Measurements from ENCODE around the gene LMO2.

The LMO2 gene

DNA sequence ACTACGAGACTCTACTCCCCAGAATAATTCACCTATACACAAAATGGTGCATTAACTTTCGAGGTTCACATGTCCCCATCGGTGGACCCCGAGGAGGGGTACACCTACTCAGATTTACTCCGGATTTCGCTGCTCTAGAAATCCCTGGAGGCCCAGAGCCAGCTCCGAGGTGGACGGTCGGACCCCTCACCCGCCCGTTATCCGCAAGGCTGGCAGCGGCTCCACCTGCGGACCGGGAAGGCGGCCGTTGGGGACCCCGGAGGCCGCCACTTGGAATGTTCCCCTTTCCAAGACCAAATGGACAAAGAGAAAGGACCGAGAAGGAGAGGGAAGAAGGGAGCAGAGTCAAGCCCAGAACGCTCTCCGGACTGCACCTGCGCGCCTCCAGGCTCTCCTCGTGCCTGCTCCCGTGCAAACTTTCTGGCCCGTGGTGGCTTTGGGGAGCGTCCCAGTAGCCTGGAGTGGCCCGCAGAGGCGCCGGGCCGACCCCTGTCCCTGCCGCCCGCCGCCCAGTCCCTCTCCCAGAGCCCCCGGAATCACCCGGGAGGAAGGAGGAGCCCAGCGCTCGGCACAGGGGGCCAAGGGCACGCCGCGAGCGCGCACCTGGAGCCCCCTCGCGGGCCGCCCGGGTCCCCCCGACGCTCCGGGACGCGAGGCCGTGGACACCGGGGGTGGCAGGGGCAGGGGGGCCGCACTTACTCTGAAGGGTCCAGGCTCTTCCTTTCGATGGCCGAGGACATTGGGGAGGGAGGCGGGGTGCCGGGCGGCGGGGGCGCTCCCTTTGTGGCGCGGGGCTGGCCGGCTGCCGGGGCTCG is 23.0 kb downstream of the LMO2 start:
- Histone ChIP-seq H3K36me3 (ENCODE audit: insufficient read depth, low read length) (no peaks in the 10 kb centered on the region), H3K9ac (ENCODE audit: low read depth, low read length) (peak overlapping the region; percentile 72), H3K9me3 (ENCODE audit: control insufficient read depth, insufficient read depth, low read length) (no peaks in the 10 kb centered on the region), H3K4me1 (ENCODE audit: insufficient read depth, low read length) (no peaks in the 10 kb centered on the region)

- Histone ChIP-seq H3K36me3 (ENCODE audit: insufficient read depth, low read length) (no peaks in the 10 kb centered on the region), H3K4me1 (ENCODE audit: insufficient read depth, low read length) (no peaks in the 10 kb centered on the region)
Observed at GRCh38 chr11:33867996-33868646, 23.8 kb downstream of the LMO2 start.

DNA sequence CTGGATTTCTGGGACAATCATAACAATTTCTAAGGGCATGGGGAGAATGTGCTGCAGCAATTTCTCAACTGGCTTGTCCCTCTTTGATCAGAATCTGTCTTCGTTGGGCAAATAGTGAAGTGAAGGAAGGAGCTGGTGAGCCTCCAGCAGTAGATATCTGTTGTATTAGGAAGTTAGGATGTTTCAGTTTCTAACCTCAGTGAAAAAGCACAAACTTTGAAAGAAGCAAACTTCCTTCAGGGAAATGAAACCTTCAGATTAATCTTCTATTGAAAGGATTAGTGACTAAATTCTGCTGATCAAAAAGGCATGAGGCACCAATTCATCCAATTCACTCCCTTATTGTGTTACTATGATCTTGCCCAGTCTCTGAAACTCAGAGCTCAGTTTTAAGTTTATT is 24.3 kb downstream of the LMO2 start:
- Histone ChIP-seq H3K9me3 (ENCODE audit: control insufficient read depth, insufficient read depth, low read length) (no peaks in the 10 kb centered on the region), H3K36me3 (ENCODE audit: insufficient read depth, low read length) (no peaks in the 10 kb centered on the region), H3K9ac (ENCODE audit: low read depth, low read length) (no peak overlapping the region), H3K4me1 (ENCODE audit: insufficient read depth, low read length) (no peaks in the 10 kb centered on the region)

More at GRCh38 chr11:33867996-33868646, 23.8 kb downstream of the LMO2 start:
- Histone ChIP-seq H3K9me3 (ENCODE audit: control insufficient read depth, insufficient read depth, low read length) (no peaks in the 10 kb centered on the region), H3K9ac (ENCODE audit: low read depth, low read length) (peak overlapping the region; percentile 72; the same call in 1 of the 2 replicates)

GRCh38 chr11:33866936-33867335 is 24.9 kb downstream of the LMO2 start:
- Histone ChIP-seq H3K36me3 (ENCODE audit: insufficient read depth, low read length) (no peaks in the 10 kb centered on the region), H3K9me3 (ENCODE audit: control insufficient read depth, insufficient read depth, low read length) (no peaks in the 10 kb centered on the region), H3K9ac (ENCODE audit: low read depth, low read length) (no peak overlapping the region), H3K4me1 (ENCODE audit: insufficient read depth, low read length) (0 out of 2 replicates have a peak, but pooled peaks cover 3% of the 10 kb centered on the region)

- Histone ChIP-seq H3K9ac (ENCODE audit: low read depth, low read length) (no peak overlapping the region), H3K9me3 (ENCODE audit: control insufficient read depth, insufficient read depth, low read length) (no peaks in the 10 kb centered on the region), H3K36me3 (ENCODE audit: insufficient read depth, low read length) (no peaks in the 10 kb centered on the region), H3K4me1 (ENCODE audit: insufficient read depth, low read length) (peaks cover 12% of the 10 kb centered on the region)
Observed at GRCh38 chr11:33864479-33864878, 27.4 kb downstream of the LMO2 start.

DNA sequence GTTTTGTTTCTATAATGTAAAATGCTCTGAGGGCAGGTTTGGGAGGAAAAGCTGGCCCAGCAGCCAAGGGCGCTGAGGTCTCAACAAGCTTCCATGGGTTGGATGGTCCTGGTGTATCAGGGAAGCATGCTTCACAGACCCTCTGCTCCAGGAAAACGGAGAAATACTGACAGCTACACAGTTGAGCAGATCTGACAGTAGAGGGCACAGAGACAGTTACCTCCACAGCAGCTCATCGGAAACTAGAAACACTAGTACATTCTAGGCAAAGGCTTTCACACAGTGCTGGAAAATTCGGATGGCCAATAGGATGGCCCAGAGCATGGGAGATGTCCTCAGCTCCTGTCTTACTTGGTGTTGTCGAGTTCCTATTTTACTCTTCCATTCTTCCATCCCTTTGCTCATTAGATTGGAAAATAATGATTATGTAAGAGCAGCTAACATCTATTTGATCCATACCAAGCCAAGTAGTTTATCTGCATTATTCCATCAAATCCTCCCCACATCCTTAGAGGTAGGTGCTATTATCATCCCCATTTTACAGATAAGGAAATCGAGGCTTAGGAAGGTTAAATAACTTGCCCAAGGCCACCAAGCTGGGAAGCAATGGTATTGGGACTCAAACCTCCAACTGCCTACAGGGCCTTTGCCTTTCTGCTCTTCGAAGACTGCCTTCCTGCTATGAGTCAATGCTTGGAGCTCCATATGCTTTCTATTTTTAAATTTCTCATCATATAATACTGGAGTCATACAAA is 28.3 kb downstream of the LMO2 start:
- peaks cover 12% of the 10 kb centered on the region for H3K4me1 ChIP-seq (ENCODE audit: insufficient read depth, low read length)
- H3K36me3 ChIP-seq (ENCODE audit: insufficient read depth, low read length) = no peaks in the 10 kb centered on the region
- no peak overlapping the region for H3K9ac ChIP-seq (ENCODE audit: low read depth, low read length)
- no peaks in the 10 kb centered on the region for H3K9me3 ChIP-seq (ENCODE audit: control insufficient read depth, insufficient read depth, low read length)

GRCh38 chr11:33861941-33862589 is 29.8 kb downstream of the LMO2 start:
- Histone ChIP-seq H3K9me3 (ENCODE audit: control insufficient read depth, insufficient read depth, low read length) (no peaks in the 10 kb centered on the region), H3K9ac (ENCODE audit: low read depth, low read length) (no peak overlapping the region), H3K36me3 (ENCODE audit: insufficient read depth, low read length) (no peaks in the 10 kb centered on the region), H3K4me1 (ENCODE audit: insufficient read depth, low read length) (peaks cover 12% of the 10 kb centered on the region)

DNA sequence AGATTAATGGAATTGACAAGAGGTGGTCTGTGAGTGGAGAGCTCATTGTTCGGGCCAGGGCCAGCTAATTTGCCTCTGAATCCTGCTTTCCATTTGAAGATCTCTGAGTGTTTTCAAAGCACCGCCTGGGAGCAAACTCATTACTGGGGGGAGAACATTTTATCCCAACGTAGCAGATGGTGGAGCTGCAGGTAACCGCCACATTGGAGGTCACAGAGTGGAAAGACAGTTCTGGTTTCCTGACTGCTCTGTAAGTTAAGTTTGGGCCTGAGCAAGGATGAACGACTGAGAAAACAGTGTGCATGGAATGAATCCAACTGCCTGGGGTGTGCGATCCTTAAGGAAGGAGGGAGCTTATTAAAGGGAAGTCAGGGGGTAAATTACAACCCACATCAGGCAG is 30.5 kb downstream of the LMO2 start:
- H3K9ac ChIP-seq (ENCODE audit: low read depth, low read length) = no peak overlapping the region
- no peaks in the 10 kb centered on the region for H3K9me3 ChIP-seq (ENCODE audit: control insufficient read depth, insufficient read depth, low read length)
- no peaks in the 10 kb centered on the region for H3K36me3 ChIP-seq (ENCODE audit: insufficient read depth, low read length)
- H3K4me1 ChIP-seq (ENCODE audit: insufficient read depth, low read length) = peaks cover 12% of the 10 kb centered on the region

GRCh38 chr11:33860926-33861325 is 30.9 kb downstream of the LMO2 start:
- H3K36me3 ChIP-seq (ENCODE audit: insufficient read depth, low read length) = no peaks in the 10 kb centered on the region
- H3K9me3 ChIP-seq (ENCODE audit: control insufficient read depth, insufficient read depth, low read length) = no peaks in the 10 kb centered on the region
- H3K9ac ChIP-seq (ENCODE audit: low read depth, low read length) = no peak overlapping the region
- peaks cover 12% of the 10 kb centered on the region for H3K4me1 ChIP-seq (ENCODE audit: insufficient read depth, low read length)

GRCh38 chr11:33859306-33859705 is 32.6 kb downstream of the LMO2 start:
- H3K9me3 ChIP-seq (ENCODE audit: control insufficient read depth, insufficient read depth, low read length) = no peaks in the 10 kb centered on the region
- H3K9ac ChIP-seq (ENCODE audit: low read depth, low read length) = no peak overlapping the region
- H3K36me3 ChIP-seq (ENCODE audit: insufficient read depth, low read length) = no peaks in the 10 kb centered on the region
- peaks cover 12% of the 10 kb centered on the region for H3K4me1 ChIP-seq (ENCODE audit: insufficient read depth, low read length)

- Histone ChIP-seq H3K36me3 (ENCODE audit: insufficient read depth, low read length) (no peaks in the 10 kb centered on the region), H3K9ac (ENCODE audit: low read depth, low read length) (no peak overlapping the region), H3K9me3 (ENCODE audit: control insufficient read depth, insufficient read depth, low read length) (no peaks in the 10 kb centered on the region), H3K4me1 (ENCODE audit: insufficient read depth, low read length) (peaks cover 12% of the 10 kb centered on the region)
Observed at GRCh38 chr11:33857933-33858371, 33.9 kb downstream of the LMO2 start.

DNA sequence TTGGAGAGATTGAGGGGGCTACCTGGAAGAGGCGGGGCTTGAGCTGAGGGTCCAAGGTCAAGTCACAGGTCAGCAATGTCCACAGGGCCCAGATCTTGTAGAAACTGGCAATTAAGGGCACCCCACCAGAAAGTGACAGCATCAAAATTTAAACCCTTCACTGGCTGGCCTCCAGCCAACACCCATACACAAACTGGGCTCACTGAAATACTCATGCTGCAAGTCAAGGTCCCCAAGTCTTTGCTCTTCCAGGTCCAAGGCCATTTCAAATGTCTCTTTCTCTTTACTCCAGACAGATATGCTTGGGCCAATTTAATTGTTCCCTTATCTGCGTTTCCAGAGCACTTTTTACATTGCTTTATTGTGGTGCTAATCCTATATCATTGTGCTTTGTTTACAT is 36.4 kb downstream of the LMO2 start:
- Histone ChIP-seq H3K4me1 (ENCODE audit: insufficient read depth, low read length) (no peaks in the 10 kb centered on the region), H3K9me3 (ENCODE audit: control insufficient read depth, insufficient read depth, low read length) (no peaks in the 10 kb centered on the region), H3K9ac (ENCODE audit: low read depth, low read length) (no peak overlapping the region), H3K36me3 (ENCODE audit: insufficient read depth, low read length) (no peaks in the 10 kb centered on the region)

GRCh38 chr11:33848717-33849390 is 43.0 kb downstream of the LMO2 start:
- Histone ChIP-seq H3K36me3 (ENCODE audit: insufficient read depth, low read length) (no peaks in the 10 kb centered on the region), H3K9me3 (ENCODE audit: control insufficient read depth, insufficient read depth, low read length) (no peaks in the 10 kb centered on the region), H3K4me1 (ENCODE audit: insufficient read depth, low read length) (no peaks in the 10 kb centered on the region), H3K9ac (ENCODE audit: low read depth, low read length) (no peak overlapping the region)

DNA sequence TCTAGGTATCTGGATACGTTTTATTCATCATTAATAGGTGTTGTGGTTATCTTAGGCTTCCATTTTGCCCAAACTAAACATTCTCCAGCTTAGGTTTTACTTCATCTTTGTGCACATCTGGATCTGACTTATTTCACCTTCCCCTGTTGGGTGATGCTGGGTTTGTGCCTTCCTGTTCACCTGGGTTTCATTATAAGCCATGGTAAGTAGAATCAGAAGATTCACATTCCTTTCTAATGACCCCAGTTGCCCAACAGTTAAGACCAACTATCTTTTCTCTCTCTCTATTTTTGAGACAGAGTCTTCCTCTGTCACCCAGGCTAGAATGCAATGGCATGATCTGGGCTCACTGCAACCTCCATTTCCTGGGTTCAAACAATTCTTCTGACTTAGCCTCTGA is 44.6 kb downstream of the LMO2 start:
- Histone ChIP-seq H3K36me3 (ENCODE audit: insufficient read depth, low read length) (no peaks in the 10 kb centered on the region), H3K4me1 (ENCODE audit: insufficient read depth, low read length) (no peaks in the 10 kb centered on the region), H3K9ac (ENCODE audit: low read depth, low read length) (no peak overlapping the region), H3K9me3 (ENCODE audit: control insufficient read depth, insufficient read depth, low read length) (no peaks in the 10 kb centered on the region)

All from ES-I3 (cell line).